HG03196 (cell line): ENCODE data around the gene TPRN.

ENCODE experiments used
- ATAC-seq: cut with Tn5 transposase; IDR thresholded peaks from one replicate; pipeline ENCODE4 v1.9.1; 2021; ENCODE audit not compliant: unreplicated experiment

TPRN gene

GRCh38 chr9:137162505-137163364, 37.8 kb downstream of the TPRN start:
- ATAC-seq: no peak

- ATAC-seq: no peak
Observed at GRCh38 chr9:137161558-137162486, 38.7 kb downstream of the TPRN start.

GRCh38 chr9:137160716-137161557, 39.6 kb downstream of the TPRN start:
- no peak for ATAC-seq

DNA sequence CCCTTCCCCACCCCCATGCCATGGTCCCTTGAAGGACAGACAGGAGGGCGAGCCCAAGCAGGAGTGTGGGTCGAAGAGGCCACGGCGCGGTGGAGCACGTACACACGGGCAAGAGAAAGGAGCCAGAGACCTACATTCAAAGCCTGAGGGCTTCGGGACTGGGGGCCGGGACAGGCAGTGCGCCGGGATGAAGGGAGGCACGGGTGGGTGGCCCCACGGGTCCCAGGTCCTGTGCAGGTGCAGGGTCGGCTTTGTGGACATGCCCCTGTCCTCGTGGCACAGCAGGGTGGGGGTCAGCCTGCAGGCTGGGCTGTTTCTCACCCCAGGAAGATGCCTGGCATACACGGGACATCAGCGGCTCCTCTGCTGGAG, 40.5 kb downstream of the TPRN start:
- no peak for ATAC-seq

DNA sequence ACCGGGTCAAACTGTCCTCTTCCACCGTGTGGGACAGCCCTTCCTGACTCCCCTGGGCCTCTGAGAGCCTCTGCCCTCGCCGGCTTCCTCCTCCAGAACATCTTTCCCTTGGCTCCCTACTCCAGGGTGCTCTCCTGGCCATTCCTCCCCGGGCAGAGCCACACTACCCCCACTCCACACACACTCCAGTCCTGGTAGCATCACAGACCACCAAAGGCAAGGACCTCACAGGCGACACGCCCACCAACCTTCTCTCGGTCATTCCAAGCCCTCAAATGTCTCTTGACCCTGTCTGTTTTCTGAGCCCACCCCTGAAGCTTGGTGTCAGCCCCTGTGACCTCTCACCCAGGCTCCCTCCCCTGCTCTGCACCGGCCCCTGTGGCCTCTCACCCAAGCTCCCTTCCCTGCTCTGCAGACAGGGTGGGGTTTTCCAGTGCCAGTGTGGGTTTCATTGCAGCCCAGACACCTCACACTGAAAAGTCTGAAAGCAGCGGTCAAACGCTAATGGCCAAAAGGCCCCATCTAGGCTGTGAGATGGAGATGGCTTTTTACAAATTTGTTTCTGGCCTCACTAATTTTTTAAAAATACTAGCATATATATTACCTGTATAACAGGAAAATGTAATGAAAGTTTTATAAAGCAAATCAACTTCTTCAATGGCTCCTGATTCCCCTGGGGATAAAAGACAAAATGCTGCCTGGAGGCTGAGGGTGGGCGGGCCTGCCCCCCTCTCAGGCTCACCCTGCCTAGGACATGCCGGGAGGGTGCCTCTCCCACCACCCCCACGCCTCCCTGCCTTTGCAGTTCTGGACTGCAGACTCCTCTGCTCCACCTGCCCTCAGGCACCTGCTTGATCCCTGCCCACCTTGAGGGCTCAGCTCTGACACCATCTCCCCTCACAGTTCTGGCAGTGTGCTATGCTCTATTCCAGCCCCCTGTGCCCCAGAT, 41.2 kb downstream of the TPRN start:
- ATAC-seq: no peak

DNA sequence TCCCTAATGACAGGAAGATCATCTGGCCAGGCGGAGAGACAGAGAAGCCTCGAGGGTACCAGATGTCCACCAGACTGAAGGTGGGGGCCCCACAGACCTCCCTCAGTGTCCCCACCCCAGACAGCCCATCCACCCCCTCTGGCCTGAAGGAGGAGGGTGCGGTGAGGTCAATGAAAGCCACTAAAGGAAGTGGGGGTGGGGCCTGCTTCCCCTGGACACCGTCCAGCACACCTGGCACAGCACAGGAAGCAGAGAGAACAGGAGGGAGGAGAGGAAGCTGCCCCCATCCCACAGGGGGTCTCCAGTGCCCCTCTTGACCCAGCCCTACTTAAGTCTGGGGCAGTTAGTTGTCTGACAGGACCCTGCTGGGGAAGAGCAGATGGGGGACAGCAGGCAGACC, 41.9 kb downstream of the TPRN start:
- ATAC-seq: no peak

GRCh38 chr9:137157618-137158415, 42.7 kb downstream of the TPRN start:
- no peak for ATAC-seq

DNA sequence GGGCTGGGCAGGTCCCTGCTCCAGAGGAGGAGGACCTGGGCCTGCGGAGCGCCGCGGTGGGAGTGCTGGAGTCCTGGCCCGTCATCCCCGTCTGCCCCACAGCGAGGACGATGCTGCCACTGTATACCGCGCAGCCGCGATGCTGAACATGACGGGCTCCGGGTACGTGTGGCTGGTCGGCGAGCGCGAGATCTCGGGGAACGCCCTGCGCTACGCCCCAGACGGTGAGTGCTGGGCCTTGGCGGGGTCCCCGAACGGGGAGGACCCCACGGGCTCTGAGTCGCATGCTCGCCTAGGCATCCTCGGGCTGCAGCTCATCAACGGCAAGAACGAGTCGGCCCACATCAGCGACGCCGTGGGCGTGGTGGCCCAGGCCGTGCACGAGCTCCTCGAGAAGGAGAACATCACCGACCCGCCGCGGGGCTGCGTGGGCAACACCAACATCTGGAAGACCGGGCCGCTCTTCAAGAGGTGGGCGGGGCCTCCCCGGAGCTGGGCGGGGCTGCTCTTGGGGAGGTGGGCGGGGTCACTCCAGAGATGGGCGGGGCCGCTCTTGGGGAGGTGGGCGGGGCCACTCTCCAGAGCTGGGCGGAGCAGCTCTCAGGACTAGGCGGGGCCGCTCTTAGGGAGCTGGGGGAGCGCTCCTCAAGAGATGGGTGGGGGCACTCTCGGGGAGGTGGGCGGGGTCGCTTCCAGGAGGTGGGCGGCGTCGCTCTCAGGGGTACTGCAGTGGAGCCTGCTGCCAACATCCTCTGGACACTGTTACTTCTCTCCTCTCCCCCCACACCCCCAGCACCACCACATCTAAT, 43.8 kb downstream of the TPRN start:
- no peak for ATAC-seq

GRCh38 chr9:137152844-137153405, 47.6 kb downstream of the TPRN start:
- ATAC-seq: no peak

DNA sequence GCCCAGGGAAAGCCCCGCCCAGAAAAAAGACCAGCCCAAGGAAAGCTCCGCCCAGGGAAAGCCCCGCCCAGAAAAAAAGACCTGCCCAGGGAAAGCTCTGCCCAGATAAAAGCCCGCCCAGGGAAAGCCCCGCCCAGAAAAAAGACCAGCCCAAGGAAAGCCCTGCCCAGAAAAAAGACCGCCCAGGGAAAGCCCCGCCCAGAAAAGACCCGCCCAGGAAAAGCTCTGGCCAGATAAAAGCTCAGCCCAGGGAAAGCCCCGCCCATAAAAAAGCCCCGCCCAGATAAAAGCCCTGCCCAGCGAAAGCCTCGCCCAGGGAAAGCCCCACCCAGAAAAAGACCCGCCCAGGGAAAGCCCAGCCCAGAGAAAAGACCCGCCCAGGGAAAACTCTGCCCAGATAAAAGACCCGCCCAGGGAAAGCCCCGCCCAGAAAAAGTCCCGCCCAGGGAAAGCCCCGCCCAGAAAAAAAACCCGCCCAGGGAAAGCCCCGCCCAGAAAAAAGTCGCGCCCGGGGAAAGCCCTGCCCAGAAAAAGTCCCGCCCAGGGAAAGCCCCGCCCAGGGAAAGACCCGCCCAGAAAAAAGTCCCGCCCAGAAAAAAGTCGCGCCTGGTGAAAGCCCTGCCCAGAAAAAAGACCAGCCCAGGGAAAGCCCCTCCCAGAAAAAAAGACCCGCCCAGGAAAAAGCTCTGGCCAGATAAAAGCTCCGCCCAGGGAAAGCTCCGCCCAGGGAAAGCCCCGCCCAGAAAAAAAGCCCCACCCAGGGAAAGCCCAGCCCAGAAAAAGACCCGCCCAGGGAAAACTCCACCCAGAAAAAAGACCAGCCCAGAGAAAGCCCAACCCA, 49.7 kb downstream of the TPRN start:
- peak; percentile 46 for ATAC-seq

DNA sequence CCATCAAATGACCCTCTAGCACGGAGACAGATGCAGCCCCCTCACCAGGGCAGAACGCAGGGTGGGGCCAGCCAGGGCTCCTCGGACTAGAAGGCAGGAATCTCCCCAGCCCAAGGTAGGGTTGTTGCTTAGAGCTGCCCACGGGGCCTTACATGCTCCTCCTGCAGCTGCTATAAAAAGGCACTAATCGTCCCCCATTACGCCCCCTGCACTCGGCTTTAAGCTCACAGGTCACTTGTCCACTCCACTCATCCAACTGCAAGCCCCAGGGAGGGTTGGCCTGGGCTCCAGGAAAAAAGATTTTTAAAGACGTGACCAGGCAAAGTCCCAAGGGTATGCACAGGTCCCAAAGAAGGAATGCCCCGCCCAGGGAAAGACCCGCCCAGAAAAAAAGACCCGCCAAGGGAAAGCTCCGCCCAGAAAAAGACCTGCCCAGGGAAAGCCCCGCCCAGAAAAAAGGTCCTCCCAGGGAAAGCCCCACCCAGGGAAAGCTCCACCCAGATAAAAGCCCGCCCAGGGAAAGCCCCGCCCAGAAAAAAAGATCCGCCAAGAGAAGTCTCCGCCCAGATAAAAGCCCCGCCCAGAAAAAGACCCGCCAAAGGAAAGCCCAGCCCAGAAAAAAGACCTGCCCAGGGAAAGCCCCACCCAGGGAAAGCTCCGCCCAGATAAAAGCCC, 50.5 kb downstream of the TPRN start:
- peak; percentile 15 for ATAC-seq

- ATAC-seq: no peak
Observed at GRCh38 chr9:137149363-137149762, 51.2 kb downstream of the TPRN start.

- ATAC-seq: no peak
Observed at GRCh38 chr9:137148661-137149060, 51.9 kb downstream of the TPRN start.

- ATAC-seq: no peak
Observed at GRCh38 chr9:137148242-137148641, 52.3 kb downstream of the TPRN start.

DNA sequence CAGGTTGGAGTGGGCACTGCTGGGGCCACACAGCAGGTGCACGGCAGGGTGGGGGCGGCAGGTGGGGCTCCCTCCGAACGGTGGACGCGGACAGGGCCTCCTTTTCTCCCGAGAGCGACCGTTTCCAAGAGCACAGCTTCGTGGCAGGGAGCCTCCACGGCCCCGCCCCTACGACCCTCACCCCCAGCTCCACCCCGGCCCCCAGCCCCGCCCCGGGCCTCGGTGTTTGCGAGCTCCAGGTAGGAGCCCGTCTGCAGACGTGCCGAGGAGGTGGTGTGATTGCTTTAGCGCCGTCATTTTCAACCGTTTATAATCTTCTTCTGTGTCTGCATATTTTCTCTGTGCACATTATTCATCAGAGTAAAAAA, 52.8 kb downstream of the TPRN start:
- no peak for ATAC-seq

DNA sequence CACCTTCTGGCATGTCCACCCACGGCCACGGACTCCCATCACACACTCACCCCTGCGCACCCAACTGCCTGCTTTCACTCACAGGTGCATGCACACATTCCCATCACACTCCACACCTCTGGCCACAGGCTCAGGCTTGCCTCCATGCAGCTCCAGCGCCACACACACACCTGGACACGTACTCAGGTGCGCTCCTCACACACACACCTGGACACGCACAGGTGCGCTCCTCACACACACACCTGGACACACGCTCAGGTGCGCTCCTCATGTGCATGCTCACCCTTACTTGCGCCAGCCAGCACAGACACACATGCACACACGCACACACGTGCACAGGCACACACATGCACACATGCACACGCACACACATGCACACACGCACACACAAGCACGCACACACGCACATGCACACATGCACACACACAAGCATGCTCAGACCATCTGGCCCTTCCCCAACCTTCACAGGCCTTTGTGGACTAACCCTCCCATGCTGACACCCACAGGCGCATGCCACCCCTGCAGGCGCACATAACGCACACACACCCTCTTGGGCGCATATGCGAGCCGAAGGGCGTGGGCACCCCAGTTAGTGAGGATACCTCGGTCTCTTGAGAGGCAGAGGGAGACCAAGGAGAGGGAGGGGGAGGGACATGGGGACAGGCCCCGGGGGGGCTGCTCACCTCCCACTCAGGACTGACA, 53.3 kb downstream of the TPRN start:
- ATAC-seq: no peak
